GM12872 (cell line): ENCODE measurements around the gene MRO.

Source experiments
- TF ChIP-seq, protein P1 (sequence below): IDR thresholded peaks from 3 replicates; pipeline ENCODE4 v1.5.1; 2011; ENCODE audit warnings: low read depth, mild to moderate bottlenecking, low read length, moderate library complexity; ENCODE audit not compliant: insufficient read depth

Gene MRO

DNA sequence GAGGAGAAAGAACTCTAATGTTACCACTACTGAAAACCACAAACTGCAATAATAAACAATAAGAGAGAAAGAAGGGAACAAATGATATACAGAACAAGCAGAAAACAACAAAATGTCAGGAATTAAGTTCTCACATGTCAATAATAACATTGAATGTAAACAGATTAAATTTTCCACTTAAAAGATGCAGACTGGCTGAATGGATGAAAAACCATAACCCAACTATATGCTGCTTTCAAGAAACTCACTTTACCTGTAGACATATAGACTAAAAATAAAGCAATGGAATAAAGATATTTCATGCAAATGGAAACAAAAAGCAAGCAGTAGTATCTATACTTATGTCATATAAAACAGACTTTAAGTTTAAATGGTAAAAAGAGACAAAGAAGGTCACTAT, 50.4 kb downstream of the MRO start:
- TF ChIP-seq, protein P1, sequence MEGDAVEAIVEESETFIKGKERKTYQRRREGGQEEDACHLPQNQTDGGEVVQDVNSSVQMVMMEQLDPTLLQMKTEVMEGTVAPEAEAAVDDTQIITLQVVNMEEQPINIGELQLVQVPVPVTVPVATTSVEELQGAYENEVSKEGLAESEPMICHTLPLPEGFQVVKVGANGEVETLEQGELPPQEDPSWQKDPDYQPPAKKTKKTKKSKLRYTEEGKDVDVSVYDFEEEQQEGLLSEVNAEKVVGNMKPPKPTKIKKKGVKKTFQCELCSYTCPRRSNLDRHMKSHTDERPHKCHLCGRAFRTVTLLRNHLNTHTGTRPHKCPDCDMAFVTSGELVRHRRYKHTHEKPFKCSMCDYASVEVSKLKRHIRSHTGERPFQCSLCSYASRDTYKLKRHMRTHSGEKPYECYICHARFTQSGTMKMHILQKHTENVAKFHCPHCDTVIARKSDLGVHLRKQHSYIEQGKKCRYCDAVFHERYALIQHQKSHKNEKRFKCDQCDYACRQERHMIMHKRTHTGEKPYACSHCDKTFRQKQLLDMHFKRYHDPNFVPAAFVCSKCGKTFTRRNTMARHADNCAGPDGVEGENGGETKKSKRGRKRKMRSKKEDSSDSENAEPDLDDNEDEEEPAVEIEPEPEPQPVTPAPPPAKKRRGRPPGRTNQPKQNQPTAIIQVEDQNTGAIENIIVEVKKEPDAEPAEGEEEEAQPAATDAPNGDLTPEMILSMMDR = no peak

DNA sequence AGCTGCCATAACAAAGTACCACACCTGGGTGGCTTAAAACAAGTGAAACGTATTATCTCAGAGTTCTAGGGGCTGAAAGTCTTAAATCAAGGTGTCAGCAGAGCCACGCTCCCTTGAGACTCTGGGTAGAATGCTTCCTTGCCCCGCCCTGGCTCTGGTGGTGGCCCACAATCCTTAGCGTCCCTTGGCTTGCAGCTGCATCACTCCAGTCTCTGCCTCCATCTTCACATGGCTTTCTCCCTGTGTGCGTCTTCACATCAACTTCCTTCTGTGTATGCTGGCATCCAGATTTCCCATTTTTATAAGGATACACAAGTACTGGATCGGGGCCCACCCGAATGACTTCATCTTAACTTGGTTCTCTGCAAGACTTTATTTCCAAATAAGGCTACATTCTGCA, 62.5 kb downstream of the MRO start:
- TF ChIP-seq, protein P1 = no peak

DNA sequence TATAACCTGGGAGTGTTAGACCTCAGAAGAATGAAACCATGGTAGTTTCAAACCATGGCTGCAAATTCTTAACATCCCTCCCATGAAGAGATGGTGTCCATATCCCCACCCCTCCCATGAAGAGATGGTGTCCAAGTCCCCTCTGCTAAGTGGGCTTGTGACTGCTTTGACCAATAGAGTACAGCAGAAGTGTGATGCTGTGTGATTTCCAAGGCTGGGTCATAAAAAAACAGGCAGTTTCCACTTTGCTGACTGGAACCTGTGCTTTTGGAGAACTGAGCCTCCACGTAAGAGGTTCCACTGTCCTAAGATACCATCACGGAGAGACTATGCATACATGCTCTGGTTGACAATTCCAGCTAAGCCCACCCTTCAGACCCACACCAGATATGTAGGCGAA, 65.5 kb downstream of the MRO start:
- TF ChIP-seq, protein P1 = no peak

DNA sequence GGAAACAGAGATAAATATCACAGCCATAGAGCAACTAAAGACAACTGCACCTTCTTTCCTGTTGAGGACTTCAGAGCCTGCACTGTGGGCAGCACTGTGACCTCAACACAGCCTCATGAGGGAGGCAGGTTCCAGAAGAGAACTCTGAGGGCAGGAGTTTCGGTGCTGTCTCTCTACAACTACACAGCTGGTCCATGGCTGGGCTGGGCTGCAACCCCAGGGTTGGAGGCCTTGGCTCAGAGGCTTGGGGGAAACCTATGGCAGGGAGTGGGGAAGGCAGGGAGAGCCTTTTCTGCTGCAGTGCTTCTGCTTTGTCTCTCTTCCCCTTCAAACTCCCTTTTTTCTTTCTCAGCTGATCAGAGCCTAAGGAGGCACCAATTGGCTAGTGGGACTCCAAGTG, 66.5 kb downstream of the MRO start:
- TF ChIP-seq, protein P1 = no peak

DNA sequence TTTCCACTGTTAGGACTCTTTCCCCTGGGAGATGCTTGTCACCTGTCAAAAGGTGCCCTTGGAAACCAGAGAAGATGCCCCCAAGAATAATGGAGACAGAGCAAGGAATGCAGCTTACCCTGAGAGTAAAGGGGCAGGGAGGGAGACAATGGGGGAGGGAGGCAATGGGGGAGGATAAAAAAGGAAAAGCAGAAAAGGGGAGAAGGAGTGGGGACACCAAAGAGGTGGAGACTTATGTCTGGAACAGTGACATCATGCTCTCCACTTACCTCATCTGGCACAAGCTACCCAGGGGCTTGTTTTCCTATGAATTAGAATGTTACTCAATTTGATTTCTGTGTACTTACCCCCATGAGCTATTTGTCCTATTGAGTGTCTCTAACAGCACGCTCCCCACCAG, 67.9 kb downstream of the MRO start:
- TF ChIP-seq, protein P1 = no peak

DNA sequence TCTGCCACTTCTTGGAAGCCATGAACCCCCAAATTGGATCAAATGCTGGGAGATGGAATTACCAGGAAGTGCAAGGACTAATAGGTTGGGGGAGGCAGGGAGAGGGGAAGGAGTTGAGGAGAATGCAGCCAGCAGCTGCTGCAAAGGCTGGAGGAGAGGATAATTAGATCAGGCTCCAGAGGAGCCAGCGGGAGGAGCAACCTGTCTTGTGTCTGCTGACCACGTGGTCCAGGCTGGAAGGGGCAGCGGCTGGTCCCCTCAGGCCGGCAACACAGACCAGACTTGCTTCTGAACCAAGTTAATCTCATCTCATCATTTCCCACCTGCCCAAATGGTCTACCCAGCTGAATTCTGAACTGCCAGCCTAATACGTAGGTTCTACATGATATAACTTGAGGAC, 68.3 kb downstream of the MRO start:
- TF ChIP-seq, protein P1 = no peak

DNA sequence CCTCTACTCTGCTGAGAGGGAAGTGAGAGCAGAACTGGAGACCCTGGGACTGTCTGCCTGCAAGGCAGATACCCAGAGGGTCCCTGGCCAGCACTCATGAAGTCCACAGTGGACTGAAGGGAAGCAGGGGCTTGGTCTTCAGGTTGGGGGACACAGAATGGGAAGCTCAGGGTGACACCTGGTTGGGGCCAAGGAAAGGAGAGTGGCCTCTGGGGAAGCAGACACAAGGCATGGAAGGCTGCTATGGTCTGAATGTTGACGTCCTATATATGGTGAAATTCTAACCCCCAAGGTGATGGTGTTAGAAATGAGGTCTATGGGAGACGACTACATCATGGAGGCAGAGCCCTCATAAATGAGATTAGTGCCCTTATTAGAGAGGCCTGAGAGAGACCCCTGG, 69.3 kb downstream of the MRO start:
- TF ChIP-seq, protein P1 = no peak

DNA sequence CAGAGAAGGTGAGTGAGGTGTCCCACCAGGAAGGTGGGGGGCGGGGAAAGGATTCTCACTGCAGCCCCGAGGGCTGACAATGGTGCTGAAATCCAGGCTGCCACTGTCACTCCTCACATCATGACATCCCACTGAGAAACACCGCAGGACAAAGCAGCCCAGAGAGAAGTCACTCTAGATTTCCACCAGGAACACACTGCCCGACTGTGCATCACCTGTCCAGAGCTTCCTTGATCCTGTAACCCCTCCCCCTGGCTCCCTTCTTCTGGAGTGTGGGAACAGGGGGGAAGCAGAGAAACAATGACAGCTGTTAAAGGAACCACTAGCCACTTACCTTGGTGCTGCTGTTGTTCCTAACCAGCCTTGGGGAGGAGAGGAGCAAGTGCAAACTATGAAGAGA, 69.9 kb downstream of the MRO start:
- TF ChIP-seq, protein P1 = no peak
